ELF-1 (cell line): ENCODE measurements around the gene MAGI1.
"Not testable (repeated sequence)": the region's sequence is repeated elsewhere in the genome, so short reads cannot be mapped to it uniquely, and the experiment has no call there.

Experiments
- DNase-seq: peaks from one replicate; pipeline ENCODE4 v3.0.0-alpha.2; 2016; ENCODE audit warnings: low read depth, low spot score

MAGI1 gene

GRCh38 chr3:65758438-65758837 is 280.3 kb downstream of the MAGI1 start:
- DNase-seq = no peak

DNA sequence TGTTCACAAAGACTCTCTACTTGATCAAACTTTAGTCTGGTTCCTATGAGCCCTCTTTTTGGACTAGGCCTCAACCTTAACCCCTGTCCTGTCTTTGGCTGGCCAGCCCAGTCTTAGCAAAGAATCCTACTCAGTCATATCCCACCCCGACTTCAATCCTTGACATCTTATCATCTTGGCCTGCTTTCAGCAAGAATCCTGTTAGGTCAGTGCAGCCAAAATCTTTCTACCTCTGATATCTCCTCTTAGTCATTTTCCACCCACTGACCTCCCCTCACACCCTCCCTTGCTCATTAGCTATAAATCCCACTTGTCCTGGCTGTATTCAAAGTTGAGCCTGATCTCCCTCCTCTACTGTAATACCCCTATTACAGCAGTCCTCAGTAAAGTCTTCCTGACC is 286.1 kb downstream of the MAGI1 start:
- no peak for DNase-seq

DNA sequence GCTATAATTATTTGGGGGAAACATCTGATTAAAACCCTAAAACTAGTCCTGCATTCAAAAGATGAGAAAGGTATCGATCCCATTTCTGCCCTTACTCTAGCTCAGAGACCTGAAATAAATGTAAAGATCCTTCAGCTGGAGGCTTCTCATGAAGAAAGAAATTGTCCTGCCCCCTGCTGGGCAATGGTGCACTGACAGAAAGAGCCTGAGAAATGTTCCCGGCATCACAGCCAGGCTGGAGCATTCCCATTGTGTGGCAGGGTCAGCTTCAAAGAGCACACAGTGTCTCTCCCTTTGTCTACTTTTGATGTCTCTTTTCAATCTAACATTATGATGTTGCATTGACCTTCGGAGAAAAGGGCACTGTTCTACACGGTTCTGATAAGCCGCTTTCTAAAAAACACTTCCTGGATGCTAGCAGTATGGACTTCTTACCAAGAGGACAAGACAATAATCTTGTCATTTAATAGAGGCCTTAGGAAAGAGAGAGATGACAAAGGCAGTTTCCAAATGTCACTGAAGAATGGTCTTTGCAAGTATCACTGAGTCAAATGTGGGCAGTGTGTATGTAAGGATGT is 287.5 kb downstream of the MAGI1 start:
- DNase-seq = peak; percentile 77

- DNase-seq = no peak
Measured at GRCh38 chr3:65749066-65749465, 289.7 kb downstream of the MAGI1 start.

DNA sequence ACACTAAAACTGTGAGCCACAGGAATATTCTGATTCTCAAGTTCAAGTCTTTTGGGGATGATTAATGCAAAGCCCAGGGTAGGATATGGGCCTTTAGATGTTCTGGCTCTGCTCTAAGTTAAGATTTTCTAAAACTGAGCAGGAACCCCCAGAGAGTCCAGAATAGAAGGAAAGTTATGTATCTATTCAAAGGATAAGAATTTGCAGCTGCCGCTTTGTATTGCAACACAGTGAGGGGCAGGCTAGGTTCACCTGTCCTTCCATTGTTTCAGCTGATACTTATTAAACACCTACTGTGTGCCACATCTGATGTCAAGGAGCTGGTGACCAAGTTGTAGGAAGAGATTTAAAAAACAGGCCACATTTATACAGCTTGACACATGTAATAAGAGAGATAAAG is 290.4 kb downstream of the MAGI1 start:
- no peak for DNase-seq

DNA sequence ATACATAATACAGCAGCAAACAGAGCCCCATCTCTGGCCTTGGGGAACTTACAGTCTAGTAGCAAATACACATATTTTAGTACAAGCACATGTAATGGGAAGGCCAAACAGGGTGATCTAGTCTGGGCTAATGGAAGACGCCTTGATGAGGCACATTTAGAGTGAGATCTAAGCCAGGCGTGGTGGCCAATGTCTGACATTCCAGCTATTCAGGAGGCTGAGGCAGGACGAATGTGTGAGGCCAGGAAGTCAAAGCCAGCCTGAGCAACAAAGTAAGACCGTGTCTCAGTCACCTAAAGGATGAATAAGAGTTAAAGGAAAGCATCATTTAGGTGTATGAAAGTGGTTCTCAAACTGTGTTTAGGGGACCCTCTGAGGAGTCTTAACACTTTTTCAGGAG is 291.9 kb downstream of the MAGI1 start:
- no peak for DNase-seq

- no peak for DNase-seq
Measured at GRCh38 chr3:65745306-65745705, 293.4 kb downstream of the MAGI1 start.

- no peak for DNase-seq
Measured at GRCh38 chr3:65742914-65743313, 295.8 kb downstream of the MAGI1 start.

DNA sequence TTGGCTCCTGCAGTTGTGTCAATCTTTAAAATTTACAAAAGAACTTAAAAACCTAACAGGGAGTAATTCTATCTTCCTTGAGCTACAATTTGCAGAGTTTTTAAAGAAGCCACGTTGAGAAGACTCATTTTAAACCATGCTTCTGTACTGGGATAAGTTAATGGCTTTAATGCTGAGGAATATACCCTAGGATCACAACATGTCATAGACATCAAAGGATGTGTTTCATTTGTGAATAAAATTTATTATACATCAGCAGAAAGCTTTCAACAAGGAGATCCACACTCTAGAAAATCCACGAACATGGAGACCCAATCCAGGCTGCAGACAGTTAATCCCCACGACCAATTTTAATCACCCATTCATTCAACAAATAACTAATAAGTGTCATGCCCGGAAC is 297.2 kb downstream of the MAGI1 start:
- no peak for DNase-seq

GRCh38 chr3:65739901-65740541 is 298.7 kb downstream of the MAGI1 start:
- no peak for DNase-seq

DNA sequence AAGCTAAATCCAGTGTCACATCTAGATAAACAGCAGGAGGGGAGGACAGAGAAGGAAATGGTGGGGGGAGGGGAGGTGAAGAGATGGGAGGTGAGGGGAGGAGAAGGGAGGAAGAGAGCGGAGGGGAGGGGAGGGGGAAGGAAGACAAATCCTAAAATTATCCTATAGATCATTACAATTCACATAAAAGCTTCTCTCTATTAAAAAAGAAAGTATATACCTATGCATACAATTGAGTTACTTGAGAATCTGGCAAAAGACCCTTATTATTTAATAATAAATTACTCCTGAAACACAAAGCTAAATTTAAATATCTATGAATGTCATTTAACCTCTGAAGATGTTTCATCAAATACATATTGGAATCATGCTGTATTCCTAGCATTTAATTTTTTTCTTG is 303.9 kb downstream of the MAGI1 start:
- no peak for DNase-seq

GRCh38 chr3:65734382-65734781 is 304.3 kb downstream of the MAGI1 start:
- no peak for DNase-seq

DNA sequence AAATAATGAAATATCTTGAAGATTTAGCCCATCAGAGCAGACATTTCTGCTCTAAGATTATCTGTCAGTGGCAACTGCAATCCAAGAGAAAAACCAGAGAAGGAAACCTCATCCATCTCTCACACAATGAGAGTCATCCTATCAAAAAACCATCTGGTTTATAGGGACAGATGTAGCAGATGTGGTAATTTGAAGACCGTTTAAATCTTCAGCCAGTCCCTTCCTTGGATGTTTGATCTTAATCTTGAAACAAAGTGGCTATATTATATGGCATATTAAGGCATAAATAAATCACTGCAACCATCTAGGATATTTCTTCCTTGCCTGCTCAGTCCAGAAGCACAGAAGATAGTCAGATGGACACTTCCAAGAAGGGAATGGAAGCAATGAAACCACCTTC is 305.3 kb downstream of the MAGI1 start:
- DNase-seq = no peak

- peak; percentile 50 for DNase-seq
Measured at GRCh38 chr3:65732051-65732935, 306.4 kb downstream of the MAGI1 start.

- no peak for DNase-seq
Measured at GRCh38 chr3:65730449-65730848, 308.3 kb downstream of the MAGI1 start.

DNA sequence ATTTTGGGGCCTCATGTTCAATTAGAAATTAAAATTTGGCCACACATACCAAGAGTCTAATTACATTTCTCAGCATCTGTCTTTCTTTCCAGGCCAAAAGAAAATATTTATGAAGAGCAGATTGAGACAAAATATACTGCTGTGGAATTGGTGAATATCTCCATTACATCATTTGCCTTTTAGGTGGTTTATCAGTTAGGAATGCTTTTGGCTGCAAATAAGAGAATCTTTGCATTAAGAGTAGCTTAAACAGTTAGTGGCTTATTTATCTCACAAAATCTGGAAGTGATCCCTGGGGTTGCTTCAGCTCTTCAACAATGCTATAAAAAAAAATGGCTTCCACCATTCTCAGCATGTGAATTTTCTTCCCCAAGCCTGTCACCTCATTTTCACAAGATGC is 308.7 kb downstream of the MAGI1 start:
- no peak for DNase-seq

- no peak for DNase-seq
Measured at GRCh38 chr3:65729555-65729954, 309.2 kb downstream of the MAGI1 start.

DNA sequence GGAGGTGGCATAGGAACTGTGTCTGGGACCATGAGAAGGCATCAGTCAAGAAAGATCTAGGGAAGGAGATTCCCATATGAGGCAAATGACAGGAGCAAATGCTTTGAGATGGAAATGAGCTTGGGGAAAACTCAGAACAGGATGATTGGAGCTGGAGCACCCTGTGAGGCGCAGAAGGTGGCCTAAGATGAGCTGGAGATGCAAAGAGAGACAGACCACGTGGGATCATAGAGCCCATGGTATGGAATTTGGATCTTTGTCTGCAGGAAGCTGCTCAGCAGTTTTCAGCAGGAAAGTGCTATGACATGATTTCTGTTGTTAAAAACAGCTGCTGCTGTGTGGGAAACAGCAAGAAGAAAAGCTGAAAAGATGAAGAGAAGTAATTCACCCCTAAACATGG is 310.6 kb downstream of the MAGI1 start:
- DNase-seq = peak; percentile 11

GRCh38 chr3:65723985-65724384 is 314.7 kb downstream of the MAGI1 start:
- DNase-seq = no peak

GRCh38 chr3:65723011-65723410 is 315.7 kb downstream of the MAGI1 start:
- no peak for DNase-seq

- DNase-seq = no peak
Measured at GRCh38 chr3:65720989-65721737, 317.6 kb downstream of the MAGI1 start.

DNA sequence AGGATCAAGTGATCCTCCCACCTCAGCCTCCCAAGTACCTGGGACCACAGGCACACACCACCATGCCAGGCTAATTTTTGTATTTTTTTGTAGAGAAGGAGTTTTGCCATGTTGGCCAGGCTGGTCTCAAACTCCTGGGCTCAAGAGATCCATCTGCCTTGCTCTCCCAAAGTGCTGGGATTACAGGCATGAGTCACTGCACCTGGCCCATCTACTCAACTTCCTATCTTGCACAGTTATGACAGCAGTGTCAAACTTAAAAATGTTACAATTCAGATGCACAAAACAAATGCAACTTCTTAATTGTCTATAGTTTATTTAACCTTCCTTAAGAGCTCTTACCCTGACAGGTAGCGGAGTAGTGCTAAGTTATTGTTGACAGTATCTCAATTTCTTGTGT is 319.1 kb downstream of the MAGI1 start:
- not testable (repeated sequence) for DNase-seq
